Gastrocnemius medialis (tissue), 4 donors: ENCODE measurements around the gene HACD2. TPM values are rescaled to one million over a fixed set of nuclear protein-coding genes. Genes with fewer than 3 reads are reported as not detected.

Experiments
- ATAC-seq, 2 donors: fragments of 150-250 bp; one replicate each; pipeline ENCODE4 v1.9.1; 2016
- DNase-seq, 2 donors: peaks; one replicate each; pipeline ENCODE4 v3.0.0-alpha.2; 2019
- H3K27ac ChIP-seq, 4 donors: fragments of 200-600 bp; sonication (generic); 1 replicate in 1 of 4; 2 replicates in 3 of 4; pipeline ENCODE4 v1.5.1; 2016 to 2018; ENCODE audit warnings: mild to moderate bottlenecking in 2 of 4, moderate library complexity in 1 of 4
- H3K27me3 ChIP-seq, 3 donors: fragments of 200-600 bp; sonication (generic) in 2 of 3; 1 replicate in 1 of 3; 2 replicates in 2 of 3; pipeline versions ENCODE4 v1.5.1 to v1.6.0; 2016 to 2019; ENCODE audit warnings: mild to moderate bottlenecking in 1 of 3, moderate library complexity in 1 of 3
- H3K36me3 ChIP-seq, 2 donors: fragments of 200-600 bp; sonication (generic) in 1 of 2; one replicate each; pipeline ENCODE4 v1.5.1; 2017 to 2018
- H3K4me1 ChIP-seq, 2 donors: fragments of 200-600 bp; sonication (generic) in 1 of 2; one replicate each; pipeline ENCODE4 v1.5.1; 2016 to 2017; ENCODE audit warnings: mild to moderate bottlenecking in 2 of 2
- H3K4me3 ChIP-seq, 4 donors: fragments of 200-600 bp; sonication (generic) in 3 of 4; 1 replicate in 1 of 4; 2 replicates in 3 of 4; pipeline ENCODE4 v1.5.1; 2016 to 2019; ENCODE audit warnings: mild to moderate bottlenecking in 2 of 4
- H3K9me3 ChIP-seq, 3 donors: fragments of 200-600 bp; sonication (generic) in 2 of 3; 1 replicate in 1 of 3; 2 replicates in 2 of 3; pipeline ENCODE4 v1.5.1; 2016 to 2019
- POLR2A ChIP-seq, 2 donors: fragments of 450-650 bp; IDR thresholded peaks; one replicate each; pipeline ENCODE4 v1.6.1; 2017; ENCODE audit warnings: antibody characterized with exemption in 2 of 2, mild to moderate bottlenecking in 2 of 2, moderate library complexity in 2 of 2
- in situ Hi-C, 4 donors: fragments of 200-750 bp; cut with MboI; loops; one replicate each; pipeline versions ENCODE4 v1.15.0 to v1.8.0; 2017; ENCODE audit warnings: low sequenced_read_pairs in 4 of 4
- intact Hi-C: fragments of 100-400 bp; cut with DNase I; formaldehyde crosslinking; loops from one replicate; pipeline ENCODE4 v1.15.1; 2023; ENCODE audit warnings: low total_unique reads
- total RNA-seq, 4 donors: library from RNA; depleted of rRNA; stranded (reverse); fragments of >200 nt; gene quantifications; one replicate each; pipeline versions ENCODE4 v1.1.0 to v1.2.3, GENCODE V29; 2016
- TF ChIP-seq, protein P1 (sequence below), 5 experiments: fragments of 450-650 bp in 3 of 5; fragments of 200-600 bp in 2 of 5; sonication (generic) in 2 of 5; IDR thresholded peaks in 4 of 5; conservative IDR thresholded peaks in 1 of 5; 1 replicate in 4 of 5; 2 replicates in 1 of 5; pipeline ENCODE4 v1.5.1; 2016 to 2019; ENCODE audit warnings: antibody characterized with exemption in 5 of 5, mild to moderate bottlenecking in 3 of 5, moderate library complexity in 3 of 5

The HACD2 gene
- total RNA-seq, 4 donors from 2014 or later: 3.9 to 19.8 (median 6.7) TPM

DNA sequence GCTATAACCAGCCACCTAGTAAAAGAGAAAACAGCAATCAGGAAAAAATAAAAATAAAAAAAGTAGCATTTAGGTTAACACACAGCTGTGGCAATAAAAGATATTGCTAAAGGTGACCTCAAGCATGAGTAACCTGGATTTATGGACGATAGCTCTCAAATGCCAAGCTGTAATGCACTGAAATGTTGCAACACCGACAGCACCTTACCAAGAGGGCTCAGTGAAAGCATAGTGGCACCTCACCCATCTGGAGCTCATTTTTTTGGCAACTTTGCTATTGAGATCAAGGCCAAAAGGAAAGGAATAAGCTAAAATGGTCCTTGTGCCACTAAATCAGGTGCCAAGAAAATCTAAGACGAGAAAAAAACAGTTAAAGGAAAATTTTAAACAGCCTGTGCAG is 2.5 kb downstream of the HACD2 start:
- in situ Hi-C loops: no loop called here
- Histone ChIP-seq H3K9me3 (no peaks in the 10 kb centered on the region), H3K4me1 (peaks cover 10 to 17% of the 10 kb centered on the region in 2 donors), H3K4me3 (no peak overlapping the region), H3K27me3 (no peaks in the 10 kb centered on the region), H3K36me3 (peaks cover 0 to 30% of the 10 kb centered on the region in 2 donors), H3K27ac (no peak overlapping the region)
- ATAC-seq (no peak), DNase-seq (no peak)
- intact Hi-C loops: no loop called here
- TF ChIP-seq POLR2A (IDR thresholded peaks at IDR 0.05): no peak
- TF ChIP-seq, protein P1, sequence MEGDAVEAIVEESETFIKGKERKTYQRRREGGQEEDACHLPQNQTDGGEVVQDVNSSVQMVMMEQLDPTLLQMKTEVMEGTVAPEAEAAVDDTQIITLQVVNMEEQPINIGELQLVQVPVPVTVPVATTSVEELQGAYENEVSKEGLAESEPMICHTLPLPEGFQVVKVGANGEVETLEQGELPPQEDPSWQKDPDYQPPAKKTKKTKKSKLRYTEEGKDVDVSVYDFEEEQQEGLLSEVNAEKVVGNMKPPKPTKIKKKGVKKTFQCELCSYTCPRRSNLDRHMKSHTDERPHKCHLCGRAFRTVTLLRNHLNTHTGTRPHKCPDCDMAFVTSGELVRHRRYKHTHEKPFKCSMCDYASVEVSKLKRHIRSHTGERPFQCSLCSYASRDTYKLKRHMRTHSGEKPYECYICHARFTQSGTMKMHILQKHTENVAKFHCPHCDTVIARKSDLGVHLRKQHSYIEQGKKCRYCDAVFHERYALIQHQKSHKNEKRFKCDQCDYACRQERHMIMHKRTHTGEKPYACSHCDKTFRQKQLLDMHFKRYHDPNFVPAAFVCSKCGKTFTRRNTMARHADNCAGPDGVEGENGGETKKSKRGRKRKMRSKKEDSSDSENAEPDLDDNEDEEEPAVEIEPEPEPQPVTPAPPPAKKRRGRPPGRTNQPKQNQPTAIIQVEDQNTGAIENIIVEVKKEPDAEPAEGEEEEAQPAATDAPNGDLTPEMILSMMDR (IDR thresholded peaks at IDR 0.05 in 4 of 5, conservative IDR thresholded peaks at IDR 0.05 in 1 of 5): no peak

DNA sequence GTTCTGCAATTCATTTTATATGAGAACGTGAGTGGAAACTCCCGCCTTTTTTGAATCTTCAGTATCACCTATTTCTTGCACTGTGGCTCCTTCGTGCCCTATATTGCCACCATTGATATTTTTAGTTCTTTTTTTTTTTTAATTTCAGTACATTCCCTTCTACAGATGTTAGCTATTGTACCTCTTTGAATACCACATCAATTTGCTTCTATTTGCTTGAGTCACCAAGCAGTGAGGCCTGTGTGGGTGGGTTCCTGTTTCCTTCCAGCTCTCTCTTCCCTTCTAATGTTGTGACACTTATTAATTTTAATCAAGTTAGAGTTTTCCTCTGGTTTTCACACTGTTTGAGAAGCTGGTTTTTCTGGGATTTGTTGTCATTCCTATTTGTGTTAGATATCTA is 8.7 kb downstream of the HACD2 start:
- Histone ChIP-seq H3K4me1 (no peaks in the 10 kb centered on the region), H3K27me3 (no peaks in the 10 kb centered on the region), H3K27ac (no peak overlapping the region), H3K9me3 (no peaks in the 10 kb centered on the region), H3K4me3 (no peak overlapping the region), H3K36me3 (peaks cover 0 to 20% of the 10 kb centered on the region in 2 donors)
- DNase-seq (no peak), ATAC-seq (no peak)
- intact Hi-C loops: no loop called here
- in situ Hi-C loops: no loop called here
- TF ChIP-seq, protein P1 (IDR thresholded peaks at IDR 0.05 in 4 of 5, conservative IDR thresholded peaks at IDR 0.05 in 1 of 5): no peak
- TF ChIP-seq POLR2A (IDR thresholded peaks at IDR 0.05): no peak

DNA sequence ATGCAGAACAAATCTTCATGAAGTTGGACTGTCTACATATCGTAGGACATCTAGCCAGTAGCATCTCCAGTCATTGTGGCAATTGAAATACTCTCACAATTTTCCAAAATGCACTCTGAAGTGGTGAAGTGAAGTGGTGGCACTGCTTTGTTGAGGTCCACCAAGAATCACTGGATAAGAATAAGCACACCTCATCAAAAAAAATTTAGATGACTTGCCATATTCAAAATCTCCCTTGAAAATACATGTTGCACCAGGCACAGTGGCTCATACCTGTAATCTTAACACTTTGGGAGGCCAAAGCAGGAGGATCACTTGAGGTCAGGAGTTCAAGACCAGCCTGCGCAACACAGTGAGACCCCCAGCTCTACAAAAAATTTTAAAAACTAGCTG is 12.9 kb downstream of the HACD2 start:
- no peak for TF ChIP-seq POLR2A (IDR thresholded peaks at IDR 0.05)
- H3K9me3 ChIP-seq: no peaks in the 10 kb centered on the region
- H3K4me3 ChIP-seq: no peak overlapping the region
- H3K27ac ChIP-seq: no peak overlapping the region
- DNase-seq (no peak), ATAC-seq (no peak)
- in situ Hi-C loops (no loop called here), intact Hi-C loops (no loop called here)
- no peaks in the 10 kb centered on the region for H3K27me3 ChIP-seq
- H3K4me1 ChIP-seq: no peaks in the 10 kb centered on the region
- H3K36me3 ChIP-seq: no peaks in the 10 kb centered on the region

DNA sequence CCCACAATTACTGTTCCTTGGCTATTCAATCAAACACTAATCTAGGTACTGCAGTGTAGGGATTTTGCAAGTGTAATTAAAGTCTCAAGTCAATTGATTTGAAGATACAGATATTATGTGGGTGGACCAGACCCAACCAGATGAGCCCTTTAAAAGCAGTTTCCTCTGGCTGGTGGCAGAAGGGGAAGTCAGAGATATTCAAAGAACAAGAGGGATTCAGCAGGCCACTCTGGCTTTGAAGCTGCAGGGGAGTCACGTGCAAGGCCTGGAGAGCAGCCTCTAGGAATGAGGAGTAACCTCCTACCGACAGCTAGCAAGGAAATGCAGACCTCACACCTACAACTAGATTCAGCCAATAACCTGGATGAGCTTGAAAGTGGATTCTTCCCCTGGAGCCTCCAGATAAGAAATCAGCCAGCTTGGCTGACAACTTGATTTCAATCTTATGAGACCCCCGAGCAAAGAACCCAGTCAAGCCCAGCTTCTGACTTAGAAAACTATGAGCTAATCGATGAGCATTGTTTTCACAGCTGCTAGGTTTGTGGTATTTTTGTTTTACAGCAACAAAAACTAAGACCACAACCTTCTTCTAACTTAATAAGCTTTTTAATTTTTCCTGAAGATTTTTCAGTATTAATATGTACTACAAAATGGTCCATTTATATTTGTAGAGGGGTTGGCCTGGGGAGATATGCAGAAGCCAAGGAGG is 13.4 kb downstream of the HACD2 start:
- no peak overlapping the region for H3K27ac ChIP-seq
- no peaks in the 10 kb centered on the region for H3K27me3 ChIP-seq
- H3K4me1 ChIP-seq: no peaks in the 10 kb centered on the region
- intact Hi-C loops: no loop called here
- ATAC-seq: no peak
- no peak overlapping the region for H3K4me3 ChIP-seq
- H3K36me3 ChIP-seq: no peaks in the 10 kb centered on the region
- DNase-seq: no peak
- in situ Hi-C loops: no loop called here
- H3K9me3 ChIP-seq: no peaks in the 10 kb centered on the region
- TF ChIP-seq POLR2A (IDR thresholded peaks at IDR 0.05): no peak
- TF ChIP-seq, protein P1 (IDR thresholded peaks at IDR 0.05 in 4 of 5, conservative IDR thresholded peaks at IDR 0.05 in 1 of 5): no peak

DNA sequence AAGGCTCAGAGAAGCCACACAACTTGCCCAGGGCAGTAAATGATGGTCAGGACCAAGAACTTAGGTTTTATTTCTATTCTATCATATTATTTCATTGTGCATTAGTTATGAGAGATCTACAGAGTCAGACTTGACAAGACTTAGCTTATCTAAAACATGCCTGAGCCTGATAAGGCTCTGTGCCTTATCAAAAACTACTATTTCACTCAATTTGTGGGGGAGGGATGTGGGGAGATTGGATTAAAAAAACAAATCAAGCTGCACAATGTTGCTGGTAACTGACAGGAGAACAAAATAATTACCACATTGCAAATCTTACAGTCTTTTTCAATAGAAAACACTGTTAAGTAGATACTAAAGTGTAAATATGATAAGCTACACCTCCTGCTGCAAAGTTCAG is 16.0 kb downstream of the HACD2 start:
- Histone ChIP-seq H3K27me3 (no peaks in the 10 kb centered on the region), H3K27ac (no peak overlapping the region), H3K4me1 (no peaks in the 10 kb centered on the region), H3K9me3 (no peaks in the 10 kb centered on the region), H3K36me3 (no peaks in the 10 kb centered on the region), H3K4me3 (no peak overlapping the region)
- in situ Hi-C loops: no loop called here
- TF ChIP-seq, protein P1 (IDR thresholded peaks at IDR 0.05 in 4 of 5, conservative IDR thresholded peaks at IDR 0.05 in 1 of 5): no peak
- no peak for TF ChIP-seq POLR2A (IDR thresholded peaks at IDR 0.05)
- no peak for DNase-seq
- ATAC-seq: no peak
- intact Hi-C loops: no loop called here
